OCI-LY1 (cell line): ENCODE measurements around the gene ATP7B.

Source experiments
- H2AFZ ChIP-seq: fragments of 200-600 bp; sonication (generic), shearing (Covaris generic); 2 replicates; pipeline ENCODE4 v1.6.0; 2014; ENCODE audit warnings: antibody characterized with exemption, mild to moderate bottlenecking, low read length
- H3F3A ChIP-seq: fragments of 200-600 bp; sonication (generic), shearing (Covaris generic); 2 replicates; pipeline ENCODE4 v1.6.0; 2014; ENCODE audit warnings: mild to moderate bottlenecking, antibody characterized with exemption, low read length, moderate library complexity; ENCODE audit not compliant: insufficient read depth
- H3K27ac ChIP-seq: fragments of 200-600 bp; sonication (generic); 2 replicates; pipeline ENCODE4 v1.5.1; 2014; ENCODE audit warnings: low read length, mixed run types, mild to moderate bottlenecking, low read depth; ENCODE audit not compliant: poor library complexity, severe bottlenecking
- H3K27me3 ChIP-seq: fragments of 200-600 bp; sonication (generic); 2 replicates; pipeline ENCODE4 v1.6.0; 2014; ENCODE audit warnings: antibody characterized with exemption, mild to moderate bottlenecking, low read length, moderate library complexity; ENCODE audit not compliant: insufficient read depth
- H3K36me3 ChIP-seq: fragments of 200-600 bp; sonication (generic); 2 replicates; pipeline ENCODE4 v1.6.1; 2014; ENCODE audit warnings: mild to moderate bottlenecking, antibody characterized with exemption, low read length, moderate library complexity, mixed read lengths; ENCODE audit not compliant: insufficient read depth
- H3K4me1 ChIP-seq: fragments of 200-600 bp; sonication (generic); 2 replicates; pipeline ENCODE4 v1.5.1; 2014; ENCODE audit warnings: mild to moderate bottlenecking, low read length, moderate library complexity; ENCODE audit not compliant: insufficient read depth, severe bottlenecking
- H3K4me2 ChIP-seq: fragments of 200-600 bp; sonication (generic), shearing (Covaris generic); 2 replicates; pipeline ENCODE4 v1.6.1; 2014; ENCODE audit warnings: low read length
- H3K4me3 ChIP-seq: fragments of 200-600 bp; sonication (generic); 2 replicates; pipeline ENCODE4 v1.5.1; 2014; ENCODE audit warnings: low read length, low read depth, mild to moderate bottlenecking, mixed read lengths; ENCODE audit not compliant: poor library complexity, severe bottlenecking
- H3K79me2 ChIP-seq: fragments of 200-600 bp; shearing (Covaris generic); 2 replicates; pipeline ENCODE4 v1.6.1; 2016; ENCODE audit warnings: mixed run types, low read length, mixed read lengths; ENCODE audit not compliant: insufficient read depth
- H3K9ac ChIP-seq: fragments of 200-600 bp; sonication (generic), shearing (Covaris generic); 2 replicates; pipeline ENCODE4 v1.6.1; 2014; ENCODE audit warnings: mild to moderate bottlenecking, low read length, mixed read lengths
- H3K9me2 ChIP-seq: fragments of 200-600 bp; sonication (generic), shearing (Covaris generic); 2 replicates; pipeline ENCODE4 v1.6.1; 2014; ENCODE audit warnings: low read depth, mild to moderate bottlenecking, low read length, mixed read lengths
- H3K9me3 ChIP-seq: fragments of 200-600 bp; shearing (Covaris generic); 2 replicates; pipeline ENCODE4 v1.6.1; 2014; ENCODE audit warnings: low read length, mixed read lengths
- H4K20me1 ChIP-seq: fragments of 200-600 bp; sonication (generic), shearing (Covaris generic); 2 replicates; pipeline ENCODE4 v1.6.0; 2016; ENCODE audit warnings: mild to moderate bottlenecking, low read length; ENCODE audit not compliant: insufficient read depth
- CTCF ChIP-seq: fragments of 200-600 bp; sonication (generic), shearing (Covaris generic); IDR thresholded peaks from 2 replicates; pipeline ENCODE4 v1.5.1; 2017; ENCODE audit warnings: mild to moderate bottlenecking, antibody characterized with exemption, low read length, moderate library complexity, mixed read lengths
- EZH2 ChIP-seq: fragments of 200-600 bp; sonication (generic), shearing (Covaris generic); IDR thresholded peaks from 2 replicates; pipeline ENCODE4 v1.8.0; 2017; ENCODE audit warnings: borderline replicate concordance, mixed run types, mild to moderate bottlenecking, antibody characterized with exemption, low read length, moderate library complexity, mixed read lengths

Gene ATP7B

GRCh38 chr13:51953347-51954195 lies 57.7 kb downstream of the ATP7B start:
- no peak overlapping the region for H3K27ac ChIP-seq
- H3K9me3 ChIP-seq: no peaks in the 10 kb centered on the region
- no peaks in the 10 kb centered on the region for H3F3A ChIP-seq
- H4K20me1 ChIP-seq: no peaks in the 10 kb centered on the region
- H3K4me2 ChIP-seq: no peak overlapping the region
- H3K9ac ChIP-seq: no peak overlapping the region
- TF ChIP-seq CTCF (no peak), EZH2 (no peak)
- no peaks in the 10 kb centered on the region for H3K4me1 ChIP-seq
- H3K27me3 ChIP-seq: peaks cover 4% of the 10 kb centered on the region; the same call in 1 of the 2 replicates
- H3K36me3 ChIP-seq: no peaks in the 10 kb centered on the region
- no peaks in the 10 kb centered on the region for H3K9me2 ChIP-seq
- no peaks in the 10 kb centered on the region for H3K79me2 ChIP-seq
- H2AFZ ChIP-seq: no peak overlapping the region
- no peak overlapping the region for H3K4me3 ChIP-seq

- no peaks in the 10 kb centered on the region for H3K9me3 ChIP-seq
- no peak overlapping the region for H3K4me3 ChIP-seq
- H3K4me1 ChIP-seq: no peaks in the 10 kb centered on the region
- H2AFZ ChIP-seq: no peak overlapping the region
- no peaks in the 10 kb centered on the region for H3K79me2 ChIP-seq
- TF ChIP-seq EZH2 (no peak), CTCF (no peak)
- H4K20me1 ChIP-seq: no peaks in the 10 kb centered on the region
- H3K27ac ChIP-seq: no peak overlapping the region
- H3K9me2 ChIP-seq: no peaks in the 10 kb centered on the region
- no peaks in the 10 kb centered on the region for H3F3A ChIP-seq
- no peak overlapping the region for H3K9ac ChIP-seq
- H3K4me2 ChIP-seq: no peak overlapping the region
- H3K27me3 ChIP-seq: peaks cover 4% of the 10 kb centered on the region; the same call in 1 of the 2 replicates
- H3K36me3 ChIP-seq: no peaks in the 10 kb centered on the region
Measured at GRCh38 chr13:51950722-51951121, 60.5 kb downstream of the ATP7B start.

- no peaks in the 10 kb centered on the region for H3F3A ChIP-seq
- H3K9me2 ChIP-seq: no peaks in the 10 kb centered on the region
- no peak overlapping the region for H3K27ac ChIP-seq
- H3K36me3 ChIP-seq: no peaks in the 10 kb centered on the region
- no peak overlapping the region for H2AFZ ChIP-seq
- H3K9me3 ChIP-seq: no peaks in the 10 kb centered on the region
- no peak overlapping the region for H3K9ac ChIP-seq
- H3K4me3 ChIP-seq: no peak overlapping the region
- H3K4me1 ChIP-seq: no peaks in the 10 kb centered on the region
- no peaks in the 10 kb centered on the region for H4K20me1 ChIP-seq
- no peaks in the 10 kb centered on the region for H3K79me2 ChIP-seq
- TF ChIP-seq EZH2 (no peak), CTCF (no peak)
- peaks cover 9% of the 10 kb centered on the region; the same call in 1 of the 2 replicates for H3K27me3 ChIP-seq
- H3K4me2 ChIP-seq: no peak overlapping the region
Measured at GRCh38 chr13:51946163-51946669, 65.0 kb downstream of the ATP7B start.
